Hepatocyte (in vitro differentiated cells): ENCODE data around the gene SDK1.

ENCODE experiments used
- CTCF ChIP-seq: fragments of 200-600 bp; sonication (generic); IDR thresholded peaks from 2 replicates; pipeline ENCODE4 v1.5.1; 2016; ENCODE audit warnings: antibody characterized with exemption, mild to moderate bottlenecking; ENCODE audit not compliant: poor library complexity
- EZH2 ChIP-seq: fragments of 200-600 bp; sonication (generic); IDR thresholded peaks from 2 replicates; pipeline ENCODE4 v1.6.1; 2016; ENCODE audit warnings: antibody characterized with exemption, mild to moderate bottlenecking, borderline replicate concordance
- EZH2phosphoT487 ChIP-seq: fragments of 200-600 bp; sonication (generic); IDR thresholded peaks from one replicate; pipeline ENCODE4 v1.6.1; 2018; ENCODE audit warnings: antibody characterized with exemption, mild to moderate bottlenecking, low read depth, moderate library complexity; ENCODE audit not compliant: unreplicated experiment, severe bottlenecking

GRCh38 chr7:4037308-4037707 is 736.3 kb downstream of the SDK1 start:
- TF ChIP-seq CTCF (no peak), EZH2phosphoT487 (no peak), EZH2 (no peak)
